ENCODE measurements around the gene CEP290.
A peak's percentile ranks its signal among the peaks of the same experiment; 100 is the strongest.
"Not testable (repeated sequence)": the region's sequence is repeated elsewhere in the genome, so short reads cannot be mapped to it uniquely, and the experiment has no call there.

CEP290 gene

DNA sequence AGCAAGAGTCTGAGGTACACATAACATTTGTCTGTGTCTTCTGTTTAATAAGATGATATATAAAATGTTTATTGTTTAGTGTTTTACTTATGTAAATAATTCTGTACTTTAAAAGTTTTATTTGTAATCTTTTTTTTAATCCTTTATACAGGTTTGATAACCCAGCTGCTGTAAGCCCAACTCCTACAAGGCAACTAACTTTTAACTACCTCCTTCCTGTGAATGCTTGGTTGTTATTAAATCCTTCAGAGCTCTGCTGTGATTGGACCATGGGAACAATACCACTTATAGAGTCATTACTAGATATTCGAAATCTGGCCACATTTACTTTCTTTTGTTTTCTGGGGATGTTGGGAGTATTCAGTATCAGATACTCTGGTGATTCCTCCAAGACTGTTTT, 24.3 kb upstream of the CEP290 start:
- TF ChIP-seq ZNF274 (IDR thresholded peaks at IDR 0.05; ENCODE audit: low read depth, low read length) = no peak
- H3K4me3 ChIP-seq (ENCODE audit: low read length) = no peak overlapping the region

DNA sequence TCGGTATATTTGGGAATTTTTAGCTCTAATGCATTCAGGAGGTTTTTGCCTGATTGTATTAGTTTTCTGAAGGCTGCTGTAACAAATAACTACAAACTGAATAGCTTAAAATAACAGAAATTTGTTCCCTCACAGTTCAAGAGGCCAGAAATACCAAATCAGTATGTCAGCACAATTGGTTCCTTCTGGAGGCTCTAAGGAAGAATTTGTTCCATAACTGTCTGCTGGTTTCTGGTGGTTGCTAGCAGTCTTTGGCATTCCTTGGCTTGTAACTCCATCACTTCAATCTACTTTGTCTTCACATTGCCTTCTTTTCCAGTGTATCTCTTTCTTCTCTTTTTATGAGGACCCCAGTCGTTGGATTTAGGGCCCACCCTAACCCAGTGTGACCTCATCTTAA, 21.5 kb upstream of the CEP290 start:
- no peak overlapping the region for H3K4me3 ChIP-seq (ENCODE audit: low read length)
- no peak for TF ChIP-seq ZNF274 (IDR thresholded peaks at IDR 0.05; ENCODE audit: low read depth, low read length)

DNA sequence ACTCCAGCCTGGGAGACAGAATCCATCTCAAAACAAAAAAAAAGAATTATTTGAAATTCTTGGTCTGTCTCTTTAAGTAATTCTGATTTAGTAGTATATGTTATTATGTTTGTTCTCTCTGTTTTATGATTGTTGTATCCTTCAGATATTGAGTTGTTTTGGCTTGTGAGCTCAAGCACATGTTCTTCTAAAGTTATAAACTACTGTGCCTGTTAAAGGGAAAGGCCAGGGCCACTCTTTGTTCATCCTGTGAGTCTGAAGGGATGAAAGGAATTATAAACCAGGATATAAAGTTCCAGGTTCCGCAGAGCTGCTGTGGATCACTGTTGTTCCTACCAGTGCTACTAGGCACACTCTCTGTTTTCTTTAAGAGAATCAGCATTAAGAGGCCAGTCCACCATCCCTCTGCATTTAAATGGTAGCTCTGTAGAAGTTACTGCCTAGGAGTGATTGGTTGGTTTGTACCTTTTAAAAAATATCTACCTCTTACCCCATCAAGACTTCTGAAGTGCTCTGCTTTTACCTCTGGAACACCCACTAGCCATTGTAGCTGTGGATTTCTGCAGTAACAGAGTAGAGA, 14.3 kb upstream of the CEP290 start:
- H3K4me3 ChIP-seq (ENCODE audit: low read length) = no peak overlapping the region
- no peak for TF ChIP-seq ZNF274 (IDR thresholded peaks at IDR 0.05; ENCODE audit: low read depth, low read length)

DNA sequence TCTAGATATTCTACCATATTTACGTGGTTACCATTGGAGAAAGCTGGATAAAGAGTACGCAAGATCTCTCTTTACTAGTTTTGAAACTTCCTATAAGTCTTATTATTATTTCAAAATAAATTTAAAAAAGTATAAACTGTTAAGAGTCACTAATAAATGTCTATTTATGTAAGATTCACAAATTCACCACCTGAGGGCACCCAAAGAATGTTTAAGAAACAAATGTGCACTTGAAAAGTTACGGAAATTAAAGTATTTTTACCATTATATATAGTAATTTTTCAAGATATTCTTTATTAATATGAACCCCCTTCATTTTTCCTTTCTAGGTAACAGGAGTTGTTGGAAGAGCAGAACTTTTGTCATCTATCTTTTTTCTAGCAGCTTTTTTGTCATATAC, 12.1 kb upstream of the CEP290 start:
- H3K4me3 ChIP-seq (ENCODE audit: low read length) = no peak overlapping the region
- no peak for TF ChIP-seq ZNF274 (IDR thresholded peaks at IDR 0.05; ENCODE audit: low read depth, low read length)

DNA sequence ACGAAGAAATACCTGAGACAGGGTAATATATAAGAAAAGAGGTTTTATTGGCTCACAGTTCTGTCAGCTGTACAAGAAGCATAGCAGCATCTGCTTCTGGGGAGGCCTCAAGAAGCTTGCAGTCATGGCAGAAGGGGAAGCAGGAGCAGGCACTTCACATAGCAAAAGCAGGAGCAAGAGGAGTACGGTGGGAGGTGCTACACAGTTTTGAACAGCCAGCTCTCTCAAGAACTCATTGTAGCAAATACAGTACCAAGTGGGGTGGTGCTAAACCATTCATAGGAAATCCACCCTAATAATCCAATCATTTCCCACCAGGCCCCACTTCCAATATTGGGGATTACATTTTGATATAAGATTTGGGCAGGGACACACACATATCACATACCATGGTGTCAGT, 8.2 kb upstream of the CEP290 start:
- no peak for TF ChIP-seq ZNF274 (IDR thresholded peaks at IDR 0.05; ENCODE audit: low read depth, low read length)
- H3K4me3 ChIP-seq (ENCODE audit: low read length) = no peak overlapping the region

DNA sequence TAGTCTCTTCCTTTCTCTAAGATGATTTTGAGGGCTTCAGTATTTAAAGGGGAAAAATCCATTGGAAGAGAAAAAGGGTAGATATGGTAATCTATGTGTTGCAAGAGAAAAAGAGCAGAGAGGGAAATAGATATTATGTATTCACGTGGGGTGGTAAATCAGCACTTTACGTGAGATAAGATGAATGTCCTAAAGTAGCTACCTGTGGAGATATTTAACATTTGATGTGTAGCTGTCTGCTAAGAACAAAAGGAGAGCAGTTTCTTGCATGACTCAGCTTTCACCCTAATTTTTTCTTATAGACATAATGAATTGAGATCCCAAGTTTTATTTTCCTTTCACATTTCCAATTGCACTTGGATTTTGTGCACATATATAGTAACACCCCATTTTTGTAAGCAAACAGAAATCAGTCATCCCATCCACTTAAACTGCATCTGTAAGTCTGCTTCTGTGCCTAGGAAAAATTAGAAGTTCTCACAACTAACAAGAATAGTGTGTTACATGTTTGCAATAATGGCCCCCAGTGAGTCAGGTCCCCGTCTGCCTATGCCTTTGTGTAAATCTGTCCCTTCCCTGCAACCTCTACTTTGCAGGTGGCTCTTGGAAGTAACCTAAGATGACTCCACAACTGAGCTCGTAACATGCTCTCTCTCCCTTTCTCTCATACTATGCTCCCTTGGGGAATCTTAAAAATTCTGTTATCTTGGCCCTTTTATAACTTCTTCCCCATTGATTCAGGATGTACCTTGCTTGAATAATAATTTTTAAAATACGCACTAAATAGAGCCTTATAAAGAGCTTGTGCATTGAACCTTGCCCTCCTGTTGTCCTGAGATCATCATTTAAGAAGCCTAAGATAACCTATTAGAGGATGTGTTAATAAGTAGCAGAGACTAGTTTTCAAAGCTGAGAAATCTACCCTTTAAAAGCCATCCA, 3.9 kb upstream of the CEP290 start:
- H3K4me3 ChIP-seq (ENCODE audit: low read length) = no peak overlapping the region
- no peak for TF ChIP-seq ZNF274 (IDR thresholded peaks at IDR 0.05; ENCODE audit: low read depth, low read length)

DNA sequence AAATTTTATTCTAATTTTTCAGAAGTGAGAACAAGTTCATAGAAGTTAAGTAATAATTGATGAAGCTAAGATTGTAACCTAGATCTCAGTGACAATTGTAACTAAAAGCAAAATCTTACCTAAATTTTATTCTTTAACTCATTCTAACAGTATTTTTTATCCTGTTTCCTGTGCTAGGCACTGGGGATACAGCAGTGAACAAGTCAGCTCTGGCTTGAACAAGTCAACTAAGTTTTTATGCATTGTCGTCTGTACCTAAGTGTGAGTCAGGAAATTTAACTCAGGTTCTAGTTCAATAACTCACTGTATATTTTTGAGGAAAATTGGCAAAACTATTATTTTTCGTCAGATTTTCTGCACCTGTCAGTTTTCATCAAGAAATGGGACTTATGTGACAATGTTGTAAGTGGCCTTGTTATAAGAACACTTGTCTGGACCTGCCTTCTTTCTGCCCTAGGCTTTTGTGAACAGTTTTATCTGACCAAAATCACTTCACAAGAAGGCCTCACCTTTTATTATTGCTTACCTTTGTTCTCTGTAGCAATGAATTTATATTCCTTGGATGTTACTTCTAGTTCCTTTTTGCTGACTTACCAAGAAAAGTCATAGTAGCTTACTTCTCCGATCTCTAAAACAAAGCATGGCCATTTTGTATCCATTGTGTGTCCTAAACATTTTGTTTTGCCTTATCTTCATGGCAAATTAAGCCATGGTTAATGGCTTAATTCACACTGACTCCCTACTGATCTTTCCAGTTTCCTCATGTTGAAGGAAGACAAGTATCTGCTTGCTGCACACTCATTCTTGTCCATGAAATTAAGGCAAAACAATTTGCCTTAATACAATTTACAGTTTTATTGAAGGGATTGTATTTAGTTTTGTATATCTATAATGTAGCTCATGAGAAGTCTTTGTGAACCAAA, 2.9 kb upstream of the CEP290 start:
- TF ChIP-seq ZNF274 (IDR thresholded peaks at IDR 0.05; ENCODE audit: low read depth, low read length) = no peak
- no peak overlapping the region for H3K4me3 ChIP-seq (ENCODE audit: low read length)

DNA sequence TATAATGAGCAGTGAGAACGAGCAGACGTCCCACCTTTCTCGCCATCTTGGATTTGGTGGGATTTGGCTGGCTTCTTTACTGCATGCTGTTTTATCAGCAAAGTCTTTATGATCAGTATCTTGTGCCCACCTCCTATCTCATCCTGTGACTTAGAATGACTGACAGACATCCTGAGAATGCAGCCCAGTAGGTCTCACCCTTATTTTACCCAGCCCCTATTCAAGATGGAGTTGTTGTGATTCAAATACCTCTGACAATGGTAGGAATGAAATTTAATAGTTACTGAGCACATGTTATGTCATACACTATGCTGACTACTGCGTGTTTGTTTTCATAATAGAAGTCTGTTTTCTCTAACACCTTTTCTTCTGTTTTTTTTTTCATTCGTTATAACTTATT, 2.1 kb upstream of the CEP290 start:
- TF ChIP-seq ZNF274 (IDR thresholded peaks at IDR 0.05; ENCODE audit: low read depth, low read length) = no peak
- no peak overlapping the region for H3K4me3 ChIP-seq (ENCODE audit: low read length)

DNA sequence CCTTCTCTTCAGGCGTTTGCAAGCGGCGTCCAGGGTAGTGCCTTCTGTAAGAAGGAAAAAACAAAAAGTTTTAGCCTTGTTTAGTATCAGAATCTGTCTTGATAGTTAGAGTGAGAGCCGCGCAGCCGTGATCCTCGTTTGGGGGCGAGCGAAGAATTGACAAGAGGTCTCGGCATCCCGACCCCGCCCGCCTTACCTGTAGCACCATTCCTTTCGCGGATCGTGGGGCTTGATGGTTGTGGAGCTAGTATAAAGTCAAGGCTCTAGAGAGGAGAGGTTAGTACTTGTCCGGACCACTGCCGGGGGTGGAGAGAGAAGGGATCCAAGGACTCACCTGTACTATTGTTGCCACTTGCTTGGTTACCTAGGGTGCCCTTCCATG, 713 bp upstream of the CEP290 start:
- H3K4me3 ChIP-seq (ENCODE audit: low read length) = peak overlapping the region; percentile 85
- TF ChIP-seq ZNF274 (IDR thresholded peaks at IDR 0.05; ENCODE audit: low read depth, low read length) = no peak

DNA sequence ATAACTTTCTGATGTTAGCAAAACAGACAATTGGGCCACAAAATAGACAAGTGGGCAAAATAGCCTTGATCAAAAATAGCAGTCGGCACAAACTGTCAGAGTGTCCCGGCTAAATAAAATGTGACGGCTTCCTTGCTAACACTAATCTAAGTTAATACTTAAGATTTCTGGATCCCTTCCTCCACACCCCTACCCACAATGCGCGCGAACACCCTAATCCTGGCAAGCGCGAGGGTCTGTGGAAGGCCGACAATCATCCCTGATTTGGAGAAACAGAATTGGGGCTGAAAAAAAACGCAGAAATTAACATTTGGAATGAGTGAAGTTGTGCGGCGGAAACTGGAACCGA, 489 bp downstream of the CEP290 start:
- peak overlapping the region; percentile 81 for H3K4me3 ChIP-seq (ENCODE audit: low read length)
- TF ChIP-seq ZNF274 (IDR thresholded peaks at IDR 0.05; ENCODE audit: low read depth, low read length) = no peak

DNA sequence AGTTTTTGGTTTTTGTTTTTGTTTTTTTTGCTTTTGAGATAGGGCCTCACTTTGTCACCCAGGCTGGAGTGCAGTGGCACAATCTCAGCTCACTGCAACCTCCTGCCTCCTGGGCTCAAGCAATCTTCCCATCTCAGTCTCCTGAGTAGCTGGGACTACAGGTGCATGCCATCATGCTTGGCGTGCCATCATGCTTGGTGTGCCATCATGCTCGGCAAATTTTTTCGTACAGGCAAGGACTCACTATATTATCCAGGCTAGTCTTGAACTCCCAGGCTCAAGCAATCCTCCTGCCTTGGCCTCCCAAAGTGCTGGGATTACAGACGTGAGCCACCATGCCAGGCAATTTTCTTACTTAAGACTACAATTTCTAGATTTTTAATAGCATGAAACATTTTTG, 2.2 kb downstream of the CEP290 start:
- H3K4me3 ChIP-seq (ENCODE audit: low read length) = not testable (repeated sequence)

DNA sequence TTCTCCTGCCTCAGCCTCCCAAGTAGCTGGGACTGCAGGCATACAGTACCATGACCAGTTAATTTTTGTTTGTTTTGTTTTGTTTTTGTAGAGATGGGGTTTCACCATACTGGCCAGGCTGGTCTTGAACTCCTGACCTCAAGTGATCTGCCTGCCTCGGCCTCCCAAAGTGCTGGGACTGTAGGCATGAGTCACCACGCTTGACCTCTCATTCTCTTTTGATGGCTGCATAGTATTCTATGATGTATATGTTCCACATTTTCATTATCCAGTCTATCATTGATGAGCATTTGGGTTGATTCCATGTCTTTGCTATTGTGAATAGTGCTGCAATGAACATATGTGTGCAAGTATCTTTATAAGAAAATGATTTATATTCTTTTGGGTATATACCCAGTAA, 8.7 kb downstream of the CEP290 start:
- H3K4me3 ChIP-seq (ENCODE audit: low read length) = not testable (repeated sequence)

DNA sequence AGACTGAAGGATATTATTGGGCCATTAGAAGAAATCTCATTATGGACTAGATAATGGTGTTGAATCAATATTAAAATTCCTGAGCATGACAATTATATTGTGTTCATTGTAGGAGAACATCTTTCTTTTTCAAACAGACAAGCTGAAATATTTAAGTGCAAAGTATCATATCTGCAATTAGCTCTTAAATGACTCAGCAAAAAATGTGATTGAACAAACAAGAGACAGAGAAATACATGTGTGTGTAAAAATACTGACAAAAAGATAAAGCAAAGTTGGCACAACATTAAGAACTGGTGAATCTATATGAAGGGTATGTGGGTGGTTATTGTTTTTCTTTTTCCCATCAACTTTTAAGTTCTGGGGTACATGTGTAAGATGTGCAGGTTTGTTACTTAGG, 9.5 kb downstream of the CEP290 start:
- no peak for TF ChIP-seq ZNF274 (IDR thresholded peaks at IDR 0.05; ENCODE audit: low read depth, low read length)
- H3K4me3 ChIP-seq (ENCODE audit: low read length) = no peak overlapping the region

DNA sequence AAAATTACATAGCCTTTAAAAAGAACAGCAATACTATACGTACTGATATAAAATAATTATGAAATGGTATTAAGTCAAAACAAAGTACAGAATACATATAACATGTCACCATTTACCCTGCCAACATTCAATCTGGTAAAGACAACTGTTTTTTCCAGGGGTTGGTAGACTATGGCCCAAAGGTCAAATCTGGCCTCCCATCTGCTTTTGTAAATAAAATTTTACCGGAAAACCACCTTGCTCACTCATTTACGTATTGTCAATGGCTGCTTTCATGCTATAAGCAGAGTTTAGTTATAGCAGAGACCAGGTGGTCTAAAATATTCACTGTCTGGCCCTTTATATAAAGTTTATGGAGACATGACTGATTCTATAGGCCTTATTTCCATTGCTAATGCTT, 14.0 kb downstream of the CEP290 start:
- no peak for TF ChIP-seq ZNF274 (IDR thresholded peaks at IDR 0.05; ENCODE audit: low read depth, low read length)

DNA sequence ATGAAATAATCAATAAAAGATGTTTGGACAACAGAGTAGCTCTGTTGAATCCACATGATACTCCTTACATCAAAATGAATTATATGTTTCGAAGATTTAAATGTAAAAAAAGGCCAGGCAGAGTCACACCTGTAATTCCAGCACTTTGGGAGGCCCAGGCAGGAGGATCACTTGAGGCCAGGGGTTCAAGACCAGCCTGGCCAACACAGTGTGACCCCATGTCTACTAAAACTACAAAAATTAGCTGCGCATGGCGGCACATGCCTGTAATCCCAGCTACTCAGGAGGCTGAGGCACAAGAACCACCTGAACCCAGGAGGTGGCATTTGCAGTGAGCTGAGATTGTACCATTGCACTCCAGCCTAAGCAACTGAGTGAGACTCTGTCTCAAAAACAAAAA, 14.8 kb downstream of the CEP290 start:
- TF ChIP-seq ZNF274 (IDR thresholded peaks at IDR 0.05; ENCODE audit: low read depth, low read length) = no peak
- H3K4me3 ChIP-seq (ENCODE audit: low read length) = no peak overlapping the region

More for the DNA sequence above, 14.0 kb downstream of the CEP290 start:
- no peak overlapping the region for H3K4me3 ChIP-seq (ENCODE audit: low read length)

Measured in GM08714 (cell line).